Adipocyte (in vitro differentiated cells): ENCODE data around the gene PDHX.

Experiments
- DNase-seq: peaks from one replicate; pipeline ENCODE4 v3.0.0-alpha.2; 2015; ENCODE audit warnings: low read depth
- H3K27me3 ChIP-seq: replicated peaks from 2 replicates; pipeline ENCODE4 v1.7.0; 2013; ENCODE audit warnings: mild to moderate bottlenecking, low read length, moderate library complexity; ENCODE audit not compliant: control insufficient read depth, insufficient read depth
- H3K36me3 ChIP-seq: 2 replicates; pipeline ENCODE4 v1.7.0; 2013; ENCODE audit warnings: low read length, mild to moderate bottlenecking, moderate library complexity; ENCODE audit not compliant: control insufficient read depth, insufficient read depth, severe bottlenecking
- H3K4me1 ChIP-seq: 2 replicates; pipeline ENCODE4 v1.7.0; 2013; ENCODE audit warnings: mild to moderate bottlenecking, low read length, moderate library complexity; ENCODE audit not compliant: control insufficient read depth, insufficient read depth
- H3K4me3 ChIP-seq: 2 replicates; pipeline ENCODE4 v1.7.0; 2013; ENCODE audit warnings: mild to moderate bottlenecking, low read length, moderate library complexity
- H3K9ac ChIP-seq: 2 replicates; pipeline ENCODE4 v1.7.0; 2013; ENCODE audit warnings: mild to moderate bottlenecking, low read length, moderate library complexity
- H3K9me3 ChIP-seq: 2 replicates; pipeline ENCODE4 v1.7.0; 2013; ENCODE audit warnings: mild to moderate bottlenecking, low read length, moderate library complexity; ENCODE audit not compliant: control insufficient read depth

The PDHX gene

DNA sequence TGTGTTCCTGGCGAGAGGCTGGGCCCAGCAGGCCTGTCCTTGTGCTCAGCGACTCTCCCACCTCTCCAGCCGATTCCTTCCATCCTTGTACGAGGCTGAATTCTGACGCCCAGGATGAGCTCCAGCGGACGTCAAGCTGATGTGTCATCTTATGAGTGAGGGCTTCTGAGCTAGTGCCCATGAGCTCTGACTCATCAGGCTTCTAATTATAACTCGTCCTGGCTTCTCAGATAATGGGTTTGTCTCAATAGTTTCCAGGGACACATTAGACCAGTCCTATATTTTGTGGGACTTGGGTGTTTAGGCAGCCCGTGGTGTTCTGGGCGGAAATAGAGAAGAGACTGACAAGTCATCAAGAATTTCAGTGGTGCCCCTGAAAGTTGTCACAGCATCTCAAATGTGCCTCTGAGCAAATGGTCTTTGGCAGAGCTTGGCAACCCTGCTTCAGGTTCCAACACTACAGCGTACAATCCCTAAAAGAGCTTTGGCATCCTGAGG, 114.3 kb downstream of the PDHX start:
- peak; percentile 87 for DNase-seq
- Histone ChIP-seq H3K4me3 (peak overlapping the region; percentile 48), H3K36me3 (no peaks in the 10 kb centered on the region)

DNA sequence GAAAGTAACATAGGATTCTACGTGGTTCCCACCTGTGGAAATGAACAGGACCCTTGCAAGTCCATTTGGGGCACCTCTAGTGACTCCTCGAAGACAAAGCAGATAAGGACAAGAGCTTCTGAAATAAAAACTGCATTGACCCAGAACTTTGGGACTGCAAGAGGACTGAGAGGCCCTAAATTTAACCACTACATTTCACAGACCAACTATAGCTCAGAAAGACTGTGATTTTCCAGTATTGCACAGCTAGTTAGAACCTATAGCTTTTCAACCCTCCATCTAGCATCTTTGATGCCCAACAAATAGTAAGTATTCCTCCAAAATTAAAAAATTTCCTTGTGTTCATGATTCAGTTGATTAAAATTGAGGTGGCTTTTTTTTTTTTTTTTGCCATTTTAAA, 114.9 kb downstream of the PDHX start:
- Histone ChIP-seq H3K9ac (no peak overlapping the region), H3K9me3 (no peaks in the 10 kb centered on the region), H3K4me3 (no peak overlapping the region), H3K36me3 (no peaks in the 10 kb centered on the region), H3K4me1 (peaks cover 30% of the 10 kb centered on the region), H3K27me3 (no peaks in the 10 kb centered on the region)
- no peak for DNase-seq

More for the DNA sequence above, 114.3 kb downstream of the PDHX start:
- H3K4me1 ChIP-seq: peaks cover 26% of the 10 kb centered on the region
- H3K27me3 ChIP-seq: no peaks in the 10 kb centered on the region
- H3K9ac ChIP-seq: peak overlapping the region; percentile 61
- no peaks in the 10 kb centered on the region for H3K9me3 ChIP-seq

DNA sequence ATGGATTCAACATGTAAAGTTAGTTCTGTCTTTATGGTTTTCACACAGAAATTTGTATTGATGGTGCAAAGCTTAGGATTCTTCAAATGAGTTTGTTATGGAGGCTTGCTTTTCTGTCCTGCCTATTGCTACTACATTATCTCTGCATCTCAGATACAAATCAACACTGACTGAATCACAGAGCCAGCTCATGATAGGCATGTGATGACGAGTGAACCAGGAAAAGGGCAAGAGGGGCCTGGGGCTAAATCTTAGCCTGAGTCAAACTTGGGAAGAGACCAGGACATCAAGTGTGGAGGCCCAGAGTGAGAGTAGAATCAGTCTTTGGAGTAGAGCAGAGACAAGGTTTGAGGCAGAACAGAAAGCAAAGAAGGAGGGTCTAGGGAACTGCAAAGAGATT, 115.4 kb downstream of the PDHX start:
- H3K4me3 ChIP-seq: no peak overlapping the region
- peak; percentile 50 for DNase-seq
- peaks cover 35% of the 10 kb centered on the region for H3K4me1 ChIP-seq
- no peak overlapping the region for H3K9ac ChIP-seq
- no peaks in the 10 kb centered on the region for H3K9me3 ChIP-seq
- H3K36me3 ChIP-seq: no peaks in the 10 kb centered on the region
- no peaks in the 10 kb centered on the region for H3K27me3 ChIP-seq

DNA sequence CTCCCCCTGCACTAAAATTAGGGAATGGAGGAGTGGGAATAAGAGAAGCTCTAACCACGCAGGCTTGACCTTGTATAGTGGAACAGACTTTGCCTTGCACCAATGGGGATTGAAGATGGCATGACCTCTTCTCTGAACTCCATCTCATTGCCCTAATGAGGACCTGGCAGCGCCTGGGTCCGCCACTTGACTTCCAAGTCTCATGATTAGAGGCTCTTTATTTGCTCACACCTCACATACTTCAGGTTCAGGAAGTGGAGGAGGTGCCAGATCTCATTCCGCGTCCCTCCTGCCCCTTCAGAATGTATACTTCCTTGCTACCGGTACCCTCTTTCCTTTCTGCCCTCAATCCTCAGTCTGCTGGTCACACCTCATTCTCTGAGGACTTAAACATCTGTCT, 116.6 kb downstream of the PDHX start:
- no peak overlapping the region for H3K4me3 ChIP-seq
- no peak overlapping the region for H3K9ac ChIP-seq
- H3K36me3 ChIP-seq: no peaks in the 10 kb centered on the region
- DNase-seq: no peak
- peaks cover 35% of the 10 kb centered on the region for H3K4me1 ChIP-seq
- no peaks in the 10 kb centered on the region for H3K9me3 ChIP-seq
- no peaks in the 10 kb centered on the region for H3K27me3 ChIP-seq

DNA sequence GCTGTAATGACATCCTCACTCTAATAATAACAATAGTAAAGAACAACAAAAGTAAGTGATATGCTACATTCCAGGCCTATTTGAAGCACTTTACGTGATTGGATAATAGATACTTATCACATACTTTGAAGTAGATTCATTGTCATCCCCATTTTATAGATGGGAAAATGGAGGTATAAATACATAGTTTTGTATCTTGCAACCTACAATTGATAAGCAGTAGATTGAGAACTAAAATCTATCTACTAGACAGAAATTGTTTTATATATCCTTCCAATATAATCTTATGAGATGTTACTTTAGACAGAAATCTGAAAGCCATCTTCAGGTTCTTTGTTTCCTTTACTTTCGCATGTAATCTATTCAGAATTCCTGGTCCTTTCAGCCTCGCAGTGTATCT, 118.0 kb downstream of the PDHX start:
- no peak for DNase-seq
- H3K4me3 ChIP-seq: no peak overlapping the region
- no peak overlapping the region for H3K9ac ChIP-seq
- no peaks in the 10 kb centered on the region for H3K9me3 ChIP-seq
- no peaks in the 10 kb centered on the region for H3K27me3 ChIP-seq
- H3K36me3 ChIP-seq: no peaks in the 10 kb centered on the region
- H3K4me1 ChIP-seq: peaks cover 35% of the 10 kb centered on the region

DNA sequence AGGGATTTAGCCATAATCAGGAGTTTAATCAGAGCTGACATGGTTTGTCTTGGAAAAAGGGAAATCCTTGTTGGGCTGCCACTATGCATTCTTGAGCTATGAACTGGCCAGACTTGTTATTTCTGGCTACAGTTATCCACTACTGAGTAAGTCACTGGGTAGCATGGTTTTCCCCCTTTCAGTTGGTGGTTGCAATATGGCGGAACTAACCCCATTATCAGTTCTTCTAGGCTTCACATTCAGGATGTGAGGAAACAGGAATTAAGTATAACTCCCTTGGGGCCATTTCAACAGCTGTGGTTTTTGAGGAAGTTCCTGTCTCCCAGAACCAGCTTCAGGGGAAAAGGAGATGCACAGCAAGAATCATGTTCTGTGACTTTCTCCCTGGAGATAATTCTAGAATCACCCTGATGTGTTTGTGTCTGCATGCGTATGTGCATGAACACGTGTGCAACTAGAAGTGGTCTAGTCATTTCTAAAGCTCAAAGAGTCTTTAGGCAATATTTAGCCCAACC, 119.5 kb downstream of the PDHX start:
- no peak overlapping the region for H3K9ac ChIP-seq
- H3K4me3 ChIP-seq: no peak overlapping the region
- H3K27me3 ChIP-seq: no peaks in the 10 kb centered on the region
- H3K36me3 ChIP-seq: no peaks in the 10 kb centered on the region
- DNase-seq: peak; percentile 79
- H3K9me3 ChIP-seq: no peaks in the 10 kb centered on the region
- peaks cover 30% of the 10 kb centered on the region for H3K4me1 ChIP-seq

DNA sequence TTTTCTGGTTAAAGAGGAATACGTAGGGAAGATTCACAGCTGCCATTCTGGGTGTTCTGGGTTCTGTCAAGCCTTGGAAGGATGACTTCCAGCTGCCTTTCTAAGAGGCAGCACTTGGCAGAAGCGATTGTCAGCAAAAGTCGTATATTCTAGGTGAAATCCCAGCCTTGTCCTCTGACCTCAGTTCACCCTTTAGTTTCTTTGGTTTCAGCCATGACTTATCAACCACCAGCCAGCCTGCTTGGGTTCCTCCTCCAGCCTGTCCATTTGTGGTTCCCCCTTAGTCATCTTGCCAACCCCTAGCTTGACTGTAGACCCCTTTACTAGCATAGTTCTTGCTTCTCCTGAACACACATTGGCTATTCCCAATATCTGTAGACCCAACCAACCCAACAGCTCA, 120.2 kb downstream of the PDHX start:
- Histone ChIP-seq H3K4me3 (no peak overlapping the region), H3K9ac (no peak overlapping the region), H3K36me3 (no peaks in the 10 kb centered on the region), H3K9me3 (no peaks in the 10 kb centered on the region), H3K27me3 (no peaks in the 10 kb centered on the region), H3K4me1 (peaks cover 25% of the 10 kb centered on the region)
- DNase-seq: no peak

DNA sequence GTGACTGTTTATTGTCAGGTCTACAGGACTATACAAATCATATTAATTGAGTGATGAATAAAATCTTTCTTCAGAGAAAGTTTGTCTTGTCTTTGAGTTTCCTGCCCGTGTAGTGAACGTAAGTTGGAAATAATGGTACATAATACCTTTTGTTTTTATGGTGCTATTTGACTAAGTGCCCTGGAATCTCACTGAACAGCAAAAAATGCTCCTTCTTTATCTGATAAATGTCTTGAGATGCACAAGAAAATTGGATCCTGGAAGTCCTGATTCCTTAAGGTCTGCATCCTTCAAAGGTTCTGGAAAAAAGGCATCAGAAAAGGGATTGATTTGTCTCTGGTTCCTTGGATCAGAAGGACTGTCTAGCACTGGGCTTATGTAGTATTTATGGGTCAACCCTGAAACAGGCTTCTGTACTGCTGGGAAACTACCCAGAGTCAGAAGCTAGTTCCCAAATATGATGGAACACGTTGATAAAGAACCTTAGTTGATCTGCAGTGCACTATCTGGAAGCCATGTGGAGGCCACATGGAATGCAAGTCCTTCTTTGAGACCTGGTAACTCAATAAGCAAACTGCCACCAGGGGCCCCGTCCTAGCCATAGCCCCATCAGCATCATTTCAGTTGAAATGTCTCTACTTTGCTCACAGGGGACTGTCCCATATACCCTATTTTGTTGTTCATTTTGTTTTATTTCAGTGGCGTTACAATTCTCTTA, 122.0 kb downstream of the PDHX start:
- no peak overlapping the region for H3K4me3 ChIP-seq
- H3K4me1 ChIP-seq: peaks cover 22% of the 10 kb centered on the region
- no peak for DNase-seq
- no peaks in the 10 kb centered on the region for H3K9me3 ChIP-seq
- no peaks in the 10 kb centered on the region for H3K27me3 ChIP-seq
- no peak overlapping the region for H3K9ac ChIP-seq
- H3K36me3 ChIP-seq: no peaks in the 10 kb centered on the region

DNA sequence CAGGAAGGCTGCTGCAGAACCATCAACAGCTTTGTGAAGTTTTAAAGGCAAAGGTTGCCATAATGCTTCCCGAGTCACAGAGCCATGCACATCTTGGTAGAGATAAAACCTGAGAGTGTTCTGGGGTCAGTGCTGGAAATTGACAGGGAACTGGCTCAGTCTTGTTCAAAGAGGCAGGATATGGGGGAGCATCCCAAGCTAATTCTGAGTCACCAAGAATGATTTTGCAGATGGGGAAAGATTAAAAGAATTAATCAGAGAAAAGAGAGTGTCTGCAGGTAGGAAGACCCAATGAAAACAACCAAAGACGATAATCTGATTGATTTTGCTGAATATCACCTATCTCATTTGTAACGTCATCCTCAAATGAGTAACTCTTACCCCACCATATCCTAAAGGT, 122.7 kb downstream of the PDHX start:
- H3K9ac ChIP-seq: no peak overlapping the region
- H3K36me3 ChIP-seq: no peaks in the 10 kb centered on the region
- H3K27me3 ChIP-seq: no peaks in the 10 kb centered on the region
- peaks cover 24% of the 10 kb centered on the region for H3K4me1 ChIP-seq
- no peaks in the 10 kb centered on the region for H3K9me3 ChIP-seq
- no peak for DNase-seq
- H3K4me3 ChIP-seq: no peak overlapping the region

DNA sequence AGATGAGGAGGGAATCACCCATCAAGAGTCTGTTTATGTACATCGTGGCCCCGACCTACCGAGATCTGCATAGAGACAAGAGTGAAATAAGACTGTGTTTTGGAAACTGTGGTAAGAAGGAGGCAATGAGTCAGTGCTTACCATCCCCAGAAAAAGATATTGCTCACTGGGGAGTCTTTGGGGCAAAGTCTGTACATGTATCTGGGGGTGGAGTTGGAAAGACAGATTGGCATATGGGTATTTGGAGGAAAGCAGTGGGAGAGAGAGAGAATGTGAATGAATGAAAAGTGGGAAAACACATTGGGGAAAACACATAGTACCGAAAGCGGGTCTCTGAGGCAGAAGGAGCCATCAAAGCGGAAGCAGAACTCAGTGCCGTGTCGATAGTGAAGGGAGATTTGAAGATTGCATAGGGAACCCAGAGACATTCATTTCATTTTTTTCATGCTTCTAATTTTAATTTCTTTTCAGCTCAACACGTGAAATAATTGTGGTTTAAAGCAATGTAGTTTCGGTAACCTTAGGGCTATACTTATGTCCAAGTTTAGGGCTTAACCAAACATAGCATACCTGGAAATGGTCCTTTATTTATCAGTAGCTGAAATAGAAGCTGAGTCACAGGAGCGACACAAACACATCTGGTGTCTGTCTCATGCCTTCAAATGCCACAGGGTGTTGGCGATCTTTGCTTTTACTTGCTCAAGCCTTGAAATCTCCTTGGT, 124.0 kb downstream of the PDHX start:
- H3K4me3 ChIP-seq: no peak overlapping the region
- no peaks in the 10 kb centered on the region for H3K9me3 ChIP-seq
- peaks cover 23% of the 10 kb centered on the region for H3K4me1 ChIP-seq
- H3K36me3 ChIP-seq: no peaks in the 10 kb centered on the region
- H3K27me3 ChIP-seq: no peaks in the 10 kb centered on the region
- H3K9ac ChIP-seq: no peak overlapping the region
- peak; percentile 29 for DNase-seq

DNA sequence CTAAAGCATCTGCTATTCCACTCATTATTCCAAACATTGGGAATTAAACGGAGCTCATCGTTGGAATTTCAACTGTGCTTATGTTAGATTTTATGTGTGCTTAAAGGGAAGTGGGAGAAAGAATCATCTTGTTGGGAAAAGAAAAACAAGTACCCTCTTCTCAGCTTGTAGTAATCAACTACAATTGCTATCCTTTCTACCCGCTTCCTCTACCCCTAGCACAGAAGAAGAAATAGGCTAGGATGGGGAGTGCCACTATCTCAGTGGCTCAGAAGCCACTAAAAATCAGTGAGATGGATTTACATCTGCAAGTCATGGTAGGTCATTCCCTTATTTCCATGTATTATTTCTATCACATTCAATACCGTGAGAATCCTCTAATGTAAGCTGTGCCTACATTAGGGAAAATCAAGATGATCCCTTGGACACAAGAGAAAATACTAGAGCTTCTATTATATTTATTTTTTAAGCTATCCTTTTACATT, 124.7 kb downstream of the PDHX start:
- Histone ChIP-seq H3K4me3 (no peak overlapping the region), H3K9me3 (no peaks in the 10 kb centered on the region), H3K27me3 (no peaks in the 10 kb centered on the region), H3K9ac (no peak overlapping the region), H3K36me3 (no peaks in the 10 kb centered on the region), H3K4me1 (peaks cover 18% of the 10 kb centered on the region)
- no peak for DNase-seq
